Effector memory CD4-positive, alpha-beta T cell (primary cell): Measurements from ENCODE around the gene MAP2K6.

ENCODE experiments used
- DNase-seq, 3 donors: peaks; one replicate each; pipeline ENCODE4 v3.0.0-alpha.2; 2020
- H3K27ac ChIP-seq: 2 replicates; pipeline ENCODE4 v1.7.0; 2013; ENCODE audit warnings: mild to moderate bottlenecking, low read length, moderate library complexity; ENCODE audit not compliant: insufficient read depth, poor library complexity, severe bottlenecking
- H3K27me3 ChIP-seq: replicated peaks from 2 replicates; pipeline ENCODE4 v1.7.0; 2013; ENCODE audit warnings: mild to moderate bottlenecking, low read length; ENCODE audit not compliant: insufficient read depth, control insufficient read depth, poor library complexity, severe bottlenecking
- H3K36me3 ChIP-seq: 2 replicates; pipeline ENCODE4 v1.7.0; 2013; ENCODE audit warnings: mild to moderate bottlenecking, low read length, moderate library complexity; ENCODE audit not compliant: control insufficient read depth, insufficient read depth
- H3K4me1 ChIP-seq: 2 replicates; pipeline ENCODE4 v1.7.0; 2013; ENCODE audit warnings: low read length, mild to moderate bottlenecking; ENCODE audit not compliant: control insufficient read depth, insufficient read depth, poor library complexity, severe bottlenecking
- H3K4me3 ChIP-seq: 2 replicates; pipeline ENCODE4 v1.7.0; 2013; ENCODE audit warnings: low read length, low read depth, mild to moderate bottlenecking; ENCODE audit not compliant: insufficient read depth, poor library complexity, severe bottlenecking
- H3K9me3 ChIP-seq: 2 replicates; pipeline ENCODE4 v1.7.0; 2013; ENCODE audit warnings: mild to moderate bottlenecking, low read length, moderate library complexity; ENCODE audit not compliant: control insufficient read depth

MAP2K6 gene

DNA sequence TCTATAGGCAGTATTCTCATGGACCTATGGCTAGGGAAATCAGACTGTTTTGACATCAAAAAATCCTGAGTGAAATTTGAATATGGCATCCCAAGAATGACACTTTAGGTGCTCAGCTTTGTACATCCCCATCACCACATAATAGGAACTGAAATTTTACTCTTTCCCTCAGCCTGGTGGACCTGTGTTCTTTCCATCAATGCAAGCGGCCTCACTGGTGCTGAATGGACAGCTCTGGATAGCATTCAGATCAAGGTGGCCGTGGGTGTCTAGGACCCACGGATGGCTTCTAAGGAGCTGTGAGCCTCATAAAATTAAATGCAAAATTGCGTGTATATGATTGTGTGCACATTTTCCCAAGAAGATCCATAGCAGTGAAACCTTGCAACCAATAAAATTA, 152.6 kb downstream of the MAP2K6 start:
- Histone ChIP-seq H3K36me3 (no peaks in the 10 kb centered on the region), H3K27me3 (no peaks in the 10 kb centered on the region), H3K4me3 (no peak overlapping the region), H3K9me3 (no peaks in the 10 kb centered on the region), H3K4me1 (no peaks in the 10 kb centered on the region), H3K27ac (no peak overlapping the region)
- DNase-seq = no peak

DNA sequence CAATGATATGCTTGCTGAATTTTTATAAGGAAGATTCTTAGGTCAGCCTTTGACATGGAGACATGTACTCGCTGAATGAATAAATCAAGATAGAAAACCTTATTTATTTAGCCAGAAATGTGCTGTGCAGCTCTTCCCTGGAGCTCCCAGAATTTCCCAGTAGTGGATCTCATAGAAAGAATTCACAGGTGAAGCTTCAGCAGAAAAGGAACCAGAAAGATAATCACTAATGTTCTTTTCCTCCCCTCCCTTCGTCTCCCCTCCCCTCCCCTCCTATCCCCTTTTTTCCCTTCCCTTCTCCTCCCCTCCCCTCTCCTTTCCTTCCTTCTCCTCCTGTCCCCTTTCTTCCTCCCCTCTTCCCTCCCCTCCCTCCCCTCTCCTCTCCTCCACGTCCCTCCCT, 158.2 kb downstream of the MAP2K6 start:
- H3K27me3 ChIP-seq = no peaks in the 10 kb centered on the region
- no peaks in the 10 kb centered on the region for H3K36me3 ChIP-seq
- no peaks in the 10 kb centered on the region for H3K4me1 ChIP-seq
- H3K27ac ChIP-seq = no peak overlapping the region
- H3K9me3 ChIP-seq = no peaks in the 10 kb centered on the region
- no peak for DNase-seq
- H3K4me3 ChIP-seq = no peak overlapping the region

DNA sequence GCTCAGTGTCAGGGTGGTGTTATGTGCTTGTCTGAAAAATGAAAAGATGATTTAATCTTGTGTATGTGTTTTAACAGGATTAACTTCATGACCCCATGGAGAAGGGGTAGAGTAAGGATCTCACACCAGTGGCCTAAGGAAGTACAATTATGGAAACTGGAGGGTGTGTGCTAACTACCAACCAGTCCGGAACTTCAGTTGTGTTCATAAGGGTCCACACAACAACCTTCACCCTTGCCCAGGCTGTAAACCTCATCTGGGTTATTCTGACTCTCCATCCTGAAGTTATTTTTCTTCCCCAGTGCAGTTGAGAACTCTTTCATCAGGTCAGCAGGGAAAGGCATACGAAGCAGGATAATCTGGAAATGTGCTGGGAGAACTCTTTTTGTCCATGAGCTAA, 158.9 kb downstream of the MAP2K6 start:
- Histone ChIP-seq H3K36me3 (no peaks in the 10 kb centered on the region), H3K27ac (no peak overlapping the region), H3K4me3 (no peak overlapping the region), H3K27me3 (no peaks in the 10 kb centered on the region), H3K4me1 (no peaks in the 10 kb centered on the region), H3K9me3 (no peaks in the 10 kb centered on the region)
- no peak for DNase-seq

DNA sequence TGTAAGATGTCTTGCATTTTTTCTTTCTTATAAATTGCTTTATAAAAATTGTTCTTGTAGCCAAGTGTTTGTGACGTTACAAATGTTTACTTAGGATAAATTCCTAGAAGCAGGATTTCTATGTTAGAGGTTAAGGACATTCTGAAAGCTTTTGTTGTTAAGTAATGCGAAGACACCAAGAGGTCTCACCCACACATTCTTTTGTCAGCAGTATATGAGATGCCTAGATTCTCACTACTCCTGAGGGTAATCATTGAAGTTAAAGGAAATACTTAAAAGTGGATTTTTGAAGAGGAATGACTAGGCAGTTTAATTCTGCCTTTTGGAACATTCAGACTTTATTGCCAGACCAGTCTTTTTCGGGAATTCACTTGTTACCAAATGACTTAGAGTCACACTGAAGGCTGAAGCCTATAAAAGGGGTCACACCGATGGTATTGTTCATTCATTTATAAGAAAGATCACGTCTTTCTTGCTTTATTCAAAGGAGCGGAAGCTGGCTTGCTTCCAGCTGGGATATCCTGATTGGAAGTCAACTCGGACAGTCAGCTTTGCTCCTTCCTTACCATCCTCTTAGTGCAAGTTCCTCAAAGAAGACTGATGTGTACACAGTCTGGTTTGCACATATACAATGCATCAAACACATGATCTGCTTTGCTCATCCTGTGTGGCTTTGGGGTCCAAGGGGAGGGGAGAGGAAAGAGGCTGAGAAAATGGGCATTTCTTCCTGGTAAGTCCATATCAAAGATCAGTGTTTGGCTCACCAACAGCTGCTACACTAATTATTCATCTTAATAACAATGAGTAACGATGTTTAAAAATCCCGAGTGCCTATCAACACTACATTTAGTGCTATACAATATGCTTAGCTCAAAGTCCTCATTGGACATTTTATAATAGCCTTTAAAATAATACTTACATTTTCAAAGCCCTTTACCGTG, 160.0 kb downstream of the MAP2K6 start:
- Histone ChIP-seq H3K27ac (no peak overlapping the region), H3K4me3 (no peak overlapping the region), H3K9me3 (no peaks in the 10 kb centered on the region), H3K4me1 (no peaks in the 10 kb centered on the region), H3K27me3 (no peaks in the 10 kb centered on the region), H3K36me3 (no peaks in the 10 kb centered on the region)
- no peak for DNase-seq

DNA sequence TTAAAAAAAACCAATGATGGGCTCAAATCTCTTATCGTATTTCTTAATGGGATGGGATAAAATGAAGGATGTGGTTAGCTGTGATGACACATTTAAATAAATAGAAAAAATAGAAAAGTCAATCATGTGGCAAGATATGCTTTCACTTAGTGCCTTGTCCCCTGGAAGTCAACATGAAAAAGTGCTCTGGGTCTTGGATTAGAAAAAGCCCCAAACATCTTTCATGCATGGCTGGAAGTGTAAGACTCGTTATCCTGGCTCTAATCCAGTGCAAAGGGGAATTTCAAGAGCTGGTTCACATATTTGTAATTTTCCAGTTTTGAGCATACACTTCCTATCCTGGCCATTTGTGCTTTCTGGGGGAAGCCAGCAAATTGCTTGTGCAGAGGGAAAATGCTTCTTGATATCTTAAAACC, 160.9 kb downstream of the MAP2K6 start:
- Histone ChIP-seq H3K27me3 (no peaks in the 10 kb centered on the region), H3K4me3 (no peak overlapping the region), H3K4me1 (no peaks in the 10 kb centered on the region), H3K27ac (no peak overlapping the region), H3K36me3 (no peaks in the 10 kb centered on the region), H3K9me3 (no peaks in the 10 kb centered on the region)
- no peak for DNase-seq

DNA sequence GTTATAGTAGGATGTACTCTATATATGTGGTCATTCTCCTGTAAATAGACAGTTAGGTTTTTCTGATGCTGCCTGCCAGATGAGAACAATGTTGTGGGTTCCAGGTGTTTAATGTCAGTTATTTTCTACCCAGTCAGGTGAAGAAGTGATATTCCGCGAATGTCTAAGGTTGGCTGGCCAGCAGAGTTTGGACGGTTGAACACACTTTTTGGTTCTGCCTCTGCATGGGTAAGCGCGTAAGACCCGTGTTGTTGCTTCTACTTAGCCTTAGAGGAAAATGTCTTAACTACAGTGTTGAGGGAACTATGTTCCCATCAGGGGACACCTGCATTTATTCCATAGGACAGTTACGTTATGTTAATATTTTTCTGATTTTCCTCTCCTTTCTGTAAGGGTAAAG, 162.6 kb downstream of the MAP2K6 start:
- H3K27ac ChIP-seq = no peak overlapping the region
- H3K9me3 ChIP-seq = no peaks in the 10 kb centered on the region
- no peaks in the 10 kb centered on the region for H3K27me3 ChIP-seq
- no peak overlapping the region for H3K4me3 ChIP-seq
- peaks cover 7% of the 10 kb centered on the region for H3K4me1 ChIP-seq
- DNase-seq = no peak
- no peaks in the 10 kb centered on the region for H3K36me3 ChIP-seq

DNA sequence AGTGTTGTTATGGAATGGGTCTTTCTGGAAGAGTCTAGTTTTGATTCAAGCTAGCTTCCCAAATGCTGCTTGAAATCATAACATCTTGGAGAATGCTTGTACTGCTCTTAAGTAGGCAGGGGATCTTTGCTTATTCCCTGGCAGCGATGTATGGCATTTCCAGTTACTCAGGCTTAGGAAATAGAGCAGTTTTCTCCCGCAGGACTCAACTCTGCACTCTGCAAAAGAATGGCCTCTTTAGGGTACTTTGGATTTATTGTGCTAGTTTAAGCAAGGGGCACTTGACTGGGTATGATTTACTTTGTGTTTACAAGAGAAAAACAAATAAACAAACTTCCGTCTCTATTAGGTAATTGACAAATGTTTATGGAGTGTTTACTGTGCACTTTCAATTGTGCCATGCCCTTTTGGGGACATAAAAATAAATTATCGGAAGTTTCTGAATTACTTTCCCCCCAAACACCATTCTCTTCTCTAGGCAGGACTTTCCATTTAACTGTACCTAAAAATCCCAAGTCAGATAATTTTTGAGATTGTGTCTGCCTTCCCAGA, 164.0 kb downstream of the MAP2K6 start:
- Histone ChIP-seq H3K27me3 (no peaks in the 10 kb centered on the region), H3K4me3 (no peak overlapping the region), H3K36me3 (no peaks in the 10 kb centered on the region), H3K4me1 (peaks cover 7% of the 10 kb centered on the region), H3K9me3 (no peaks in the 10 kb centered on the region), H3K27ac (no peak overlapping the region)
- DNase-seq = no peak

DNA sequence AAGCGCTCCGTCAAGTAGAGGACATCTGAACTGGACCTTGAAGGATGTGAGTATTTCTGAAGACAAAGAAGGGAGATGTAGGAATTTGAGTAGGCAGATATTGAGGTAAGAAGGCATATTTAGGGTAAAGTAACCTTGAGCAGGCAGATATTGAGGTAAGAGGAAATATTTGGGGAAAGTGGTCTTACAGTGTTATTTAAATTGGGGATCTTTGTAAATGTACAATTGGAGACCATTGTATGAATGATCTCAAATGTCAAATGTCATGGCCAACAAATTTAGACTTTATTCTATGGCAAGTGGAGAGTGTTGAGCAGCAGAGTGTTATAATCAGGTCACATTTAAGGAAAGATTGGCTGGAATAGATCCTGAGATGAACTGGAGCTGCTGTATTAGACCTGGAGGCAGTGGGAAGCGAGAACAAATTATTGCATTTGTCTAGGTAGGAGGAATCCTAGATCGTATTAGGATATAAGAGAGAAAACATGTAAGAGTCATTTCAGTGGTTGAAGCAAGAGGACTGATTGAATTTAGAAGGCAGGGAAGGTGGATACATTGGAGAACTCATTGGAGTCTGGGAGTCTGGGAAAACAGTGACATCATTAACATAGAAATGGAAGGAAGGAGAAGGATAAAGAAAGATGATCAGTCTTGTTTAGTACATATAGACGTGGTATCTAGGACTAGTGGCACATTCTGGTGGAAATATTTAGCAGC, 165.6 kb downstream of the MAP2K6 start:
- Histone ChIP-seq H3K4me1 (peaks cover 7% of the 10 kb centered on the region), H3K27me3 (no peaks in the 10 kb centered on the region), H3K9me3 (no peaks in the 10 kb centered on the region), H3K36me3 (no peaks in the 10 kb centered on the region), H3K4me3 (no peak overlapping the region), H3K27ac (no peak overlapping the region)
- no peak for DNase-seq

DNA sequence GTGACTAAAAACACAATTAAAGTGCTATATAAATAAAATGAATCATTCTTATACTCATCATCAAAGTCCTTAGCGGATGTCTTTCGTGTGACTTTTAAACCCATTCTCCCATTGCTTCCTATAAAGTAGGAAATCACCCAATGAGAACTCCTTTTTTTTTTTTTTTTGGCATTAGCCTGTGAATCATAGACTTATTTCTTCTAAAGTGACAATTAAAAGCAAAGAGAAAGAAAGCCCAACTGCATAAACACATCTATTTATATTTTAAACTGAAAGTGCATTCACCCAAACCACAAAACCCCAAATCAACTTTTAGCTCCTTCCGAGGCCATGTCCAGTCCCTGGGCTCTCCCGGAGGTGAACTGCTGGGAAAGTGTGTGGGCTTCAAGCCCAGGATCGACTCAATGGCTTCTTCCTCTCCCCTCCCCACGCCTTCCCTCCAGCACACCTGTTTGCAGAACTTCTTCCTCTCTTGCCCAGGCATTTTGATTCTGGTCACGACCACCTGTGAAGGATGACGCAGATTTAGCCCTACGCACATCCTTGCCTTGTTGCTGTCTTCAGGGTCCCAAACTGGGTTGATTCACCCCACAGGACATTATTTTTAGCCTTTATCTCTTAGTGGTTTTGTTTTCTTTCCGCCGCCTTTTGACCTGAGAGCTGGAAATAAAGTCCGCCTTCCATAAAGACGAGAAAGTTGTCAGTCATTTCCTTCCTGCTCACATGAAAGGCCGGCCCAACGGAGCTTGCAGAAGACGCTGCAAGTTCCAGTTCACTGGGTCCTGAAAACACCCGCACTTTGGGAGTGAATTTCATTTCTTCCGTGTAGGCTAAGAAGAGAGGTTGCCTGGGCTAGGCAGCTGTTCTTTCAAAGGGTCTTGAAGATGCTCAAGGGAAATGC, 166.8 kb downstream of the MAP2K6 start:
- Histone ChIP-seq H3K36me3 (no peaks in the 10 kb centered on the region), H3K4me3 (peak overlapping the region; percentile 52), H3K4me1 (peaks cover 7% of the 10 kb centered on the region), H3K27me3 (no peaks in the 10 kb centered on the region), H3K9me3 (no peaks in the 10 kb centered on the region), H3K27ac (no peak overlapping the region)
- DNase-seq = no peak
